SK-N-MC (cell line): Measurements from ENCODE around the gene HOXC6.

Experiments used
- EZH2 ChIP-seq: fragments of 200-600 bp; sonication (generic); IDR thresholded peaks from one replicate; pipeline ENCODE4 v1.6.1; 2017; ENCODE audit warnings: antibody characterized with exemption
- FOXP2 ChIP-seq: optimal IDR thresholded peaks from 2 replicates; pipeline ENCODE3; 2011; ENCODE audit warnings: mild to moderate bottlenecking, moderate library complexity; ENCODE audit not compliant: insufficient read depth; ENCODE audit errors: extremely low read length, control extremely low read depth
- POLR2AphosphoS5 ChIP-seq: IDR thresholded peaks from 2 replicates; pipeline ENCODE4 v1.6.1; 2012; ENCODE audit warnings: mild to moderate bottlenecking, low read depth, low read length, borderline replicate concordance

DNA sequence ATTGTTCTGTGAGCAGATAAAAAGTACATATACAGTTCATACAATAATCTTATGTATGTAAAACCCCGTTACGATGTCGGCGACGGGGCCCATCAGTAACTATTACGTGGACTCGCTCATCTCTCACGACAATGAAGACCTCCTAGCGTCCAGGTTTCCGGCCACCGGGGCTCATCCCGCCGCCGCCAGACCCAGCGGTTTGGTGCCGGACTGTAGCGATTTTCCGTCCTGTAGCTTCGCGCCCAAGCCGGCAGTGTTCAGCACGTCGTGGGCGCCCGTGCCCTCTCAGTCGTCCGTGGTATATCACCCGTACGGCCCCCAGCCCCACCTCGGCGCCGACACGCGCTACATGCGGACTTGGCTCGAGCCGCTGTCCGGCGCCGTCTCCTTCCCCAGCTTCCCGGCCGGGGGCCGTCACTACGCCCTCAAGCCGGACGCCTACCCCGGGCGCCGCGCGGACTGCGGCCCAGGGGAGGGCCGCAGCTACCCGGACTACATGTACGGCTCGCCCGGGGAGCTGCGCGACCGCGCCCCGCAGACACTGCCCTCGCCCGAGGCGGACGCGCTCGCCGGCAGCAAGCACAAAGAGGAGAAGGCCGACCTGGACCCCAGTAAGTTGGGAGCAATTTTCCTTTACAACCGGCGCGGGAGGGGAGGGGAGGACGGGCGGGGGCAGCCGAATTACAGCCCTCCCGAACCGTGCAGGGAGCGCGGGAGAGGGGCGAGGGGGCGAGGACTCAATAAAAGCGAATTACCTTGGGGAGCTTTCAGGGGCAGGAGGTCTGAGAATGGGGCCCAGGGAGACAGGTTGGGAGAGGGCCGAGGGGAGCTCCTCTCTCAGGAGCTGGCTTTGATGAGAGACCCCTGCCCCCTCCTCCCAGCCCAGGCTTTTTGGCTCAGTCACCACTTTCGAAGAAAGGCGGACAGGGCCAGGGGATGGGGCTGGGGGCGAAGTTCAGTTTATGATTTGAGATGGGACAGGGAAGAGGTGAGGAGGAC, 27.8 kb upstream of the HOXC6 start, which contains the start of gene HOXC9:
- TF ChIP-seq EZH2 (no peak), POLR2AphosphoS5 (peak; percentile 29; the same call in 1 of the 2 replicates), FOXP2 (no peak)
